HepG2 (cell line): ENCODE results near the gene TUBB3. TPM values are rescaled to one million over a fixed set of nuclear protein-coding genes. Genes with fewer than 3 reads are reported as not detected.

Source experiments
- AFF4 ChIP-seq: sonication (generic); formaldehyde crosslinking; IDR thresholded peaks from 2 replicates; pipeline ENCODE4 v1.4.0; 2020; ENCODE audit warnings: missing genetic modification reagents
- BRD4 ChIP-seq: sonication (generic); formaldehyde crosslinking; IDR thresholded peaks from 2 replicates; pipeline ENCODE4 v1.4.0; 2020; ENCODE audit warnings: missing genetic modification reagents
- ETV5 ChIP-seq: IDR thresholded peaks from 2 replicates; pipeline ENCODE4 v1.6.1; 2018; ENCODE audit warnings: missing biosample characterization, missing genetic modification reagents, inconsistent platforms, borderline replicate concordance
- GABPA ChIP-seq, 2 experiments: IDR thresholded peaks; 2 replicates each; pipeline ENCODE4 v1.6.1; 2011 to 2016; ENCODE audit warnings: low read depth in 2 of 2, low read length in 1 of 2, missing biosample characterization in 1 of 2, missing genetic modification characterization in 1 of 2
- KLF9 ChIP-seq: IDR thresholded peaks from 2 replicates; pipeline ENCODE4 v1.6.1; 2016; ENCODE audit warnings: low read depth
- MBD4 ChIP-seq: IDR thresholded peaks from 2 replicates; pipeline ENCODE4 v1.6.1; 2012; ENCODE audit warnings: low read length, inconsistent platforms, borderline replicate concordance
- NR2F6 ChIP-seq, 2 experiments: IDR thresholded peaks; 2 replicates each; pipeline ENCODE4 v1.6.1; 2016; ENCODE audit warnings: antibody characterized with exemption in 1 of 2, mild to moderate bottlenecking in 1 of 2
- POLR2G ChIP-seq: fragments of 200-400 bp; formaldehyde crosslinking; IDR thresholded peaks from 2 replicates; pipeline ENCODE4 v1.6.1; 2018; ENCODE audit warnings: mild to moderate bottlenecking, low read depth, low read length, moderate library complexity
- RARG ChIP-seq: sonication (generic); formaldehyde crosslinking; IDR thresholded peaks from 2 replicates; pipeline ENCODE4 v1.4.0; 2020; ENCODE audit warnings: low read depth, mild to moderate bottlenecking, missing genetic modification reagents
- RXRA ChIP-seq: sonication (generic); formaldehyde crosslinking; IDR thresholded peaks from 2 replicates; pipeline ENCODE4 v1.5.1; 2020; ENCODE audit warnings: missing genetic modification reagents
- TCF7L2 ChIP-seq: IDR thresholded peaks from 2 replicates; pipeline ENCODE4 v1.6.1; 2011; ENCODE audit warnings: mild to moderate bottlenecking, low read depth, low read length, moderate library complexity
- ZNF225 ChIP-seq: sonication (generic); formaldehyde crosslinking; IDR thresholded peaks from 2 replicates; pipeline ENCODE4 v1.4.0; 2020; ENCODE audit warnings: mild to moderate bottlenecking, missing genetic modification reagents
- ZNF230 ChIP-seq: sonication (generic); formaldehyde crosslinking; IDR thresholded peaks from 2 replicates; pipeline ENCODE4 v1.4.0; 2020; ENCODE audit warnings: mild to moderate bottlenecking, missing genetic modification reagents
- ZNF281 ChIP-seq: sonication (generic); formaldehyde crosslinking; IDR thresholded peaks from 2 replicates; pipeline ENCODE4 v1.4.0; 2020; ENCODE audit warnings: missing genetic modification reagents, borderline replicate concordance
- ZNF772 ChIP-seq: sonication (generic); formaldehyde crosslinking; IDR thresholded peaks from 2 replicates; pipeline ENCODE4 v1.5.0; 2020; ENCODE audit warnings: mild to moderate bottlenecking, missing genetic modification reagents
- polyA plus RNA-seq, 8 experiments: library from polyadenylated mRNA; depleted of rRNA in 3 of 8; stranded (reverse) in 7 of 8; unstranded in 1 of 8; fragments of >200 nt; fragmentation: Illumina TruSeq in 4 of 8; extraction: Trizol in 4 of 8; gene quantifications; 2 replicates each; pipeline versions ENCODE4 v1.2.1 to v1.2.3, GENCODE V29; 2011 to 2016; ENCODE audit warnings: low read depth in 4 of 8, missing spikeins in 1 of 8, mixed read lengths in 1 of 8; ENCODE audit not compliant: insufficient read depth in 1 of 8
- total RNA-seq, 5 experiments: library from RNA; depleted of rRNA; stranded (reverse); fragments of >200 nt; fragmentation: Illumina TruSeq; extraction: Trizol; gene quantifications; 2 replicates each; pipeline ENCODE4 v1.2.3, GENCODE V29; 2016; ENCODE audit warnings: low read depth in 1 of 5
- TF ChIP-seq, protein P1 (sequence below): sonication (generic); formaldehyde crosslinking; IDR thresholded peaks from 2 replicates; pipeline ENCODE4 v1.9.0; 2022; ENCODE audit warnings: low read depth, missing genetic modification reagents
- TF ChIP-seq, protein P2 (sequence below): sonication (generic); formaldehyde crosslinking; IDR thresholded peaks from 2 replicates; pipeline ENCODE4 v1.8.0; 2022; ENCODE audit warnings: mild to moderate bottlenecking, missing genetic modification reagents; ENCODE audit not compliant: insufficient replicate concordance

Gene TUBB3
- total and polyA plus RNA-seq, 2 of the 13 experiments (the other 11 are each of a cell fraction or from before 2014, with no cell fraction given) = 110 to 185 TPM

DNA sequence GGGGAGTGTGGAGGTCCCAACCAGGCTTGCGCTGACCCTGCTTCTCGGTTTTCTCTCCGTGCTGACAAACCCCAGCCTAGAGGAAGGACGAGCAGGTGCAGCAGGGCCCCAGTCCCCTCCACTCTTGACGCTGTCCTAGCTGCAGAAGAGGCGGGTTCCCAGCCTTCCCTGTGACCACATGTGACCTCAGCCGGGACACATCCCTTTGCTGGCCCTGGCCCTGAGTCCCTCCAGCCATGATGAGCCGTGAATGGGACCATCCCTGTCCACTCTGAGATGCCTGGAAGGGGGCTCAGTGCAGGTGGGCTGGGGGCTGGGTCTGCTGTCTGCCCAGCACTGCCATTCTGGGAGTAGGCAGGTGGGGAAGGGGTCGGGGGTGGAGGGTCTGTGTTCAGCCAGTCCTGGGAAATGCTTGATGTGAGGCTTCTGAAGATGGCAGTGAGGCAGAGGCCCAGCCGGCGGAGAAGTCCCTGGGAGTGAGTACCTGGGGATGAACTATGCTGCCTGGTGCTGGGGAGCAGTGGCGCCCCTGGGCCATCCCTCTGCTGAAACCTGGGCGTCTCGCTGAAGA, 1.9 kb upstream of the TUBB3 start (continued):
- TF ChIP-seq RARG (CRISPR knock-in tag) = no peak
- peak; percentile 24; the same call in 1 of the 2 replicates for TF ChIP-seq ZNF230 (CRISPR knock-in tag)
- no peak for TF ChIP-seq TCF7L2
- no peak for TF ChIP-seq POLR2G
- peak; percentile 17; the same call in 1 of the 2 replicates for TF ChIP-seq ZNF281
- TF ChIP-seq ETV5 = no peak
- TF ChIP-seq ZNF225 (CRISPR knock-in tag) = peak; percentile 76; the same call in 1 of the 2 replicates
- no peak for TF ChIP-seq GABPA (IDR thresholded peaks at IDR 0.05; ENCODE audit: low read depth, low read length)
- TF ChIP-seq GABPA (CRISPR knock-in tag; IDR thresholded peaks at IDR 0.05; ENCODE audit: low read depth) = no peak
- TF ChIP-seq, protein P1, sequence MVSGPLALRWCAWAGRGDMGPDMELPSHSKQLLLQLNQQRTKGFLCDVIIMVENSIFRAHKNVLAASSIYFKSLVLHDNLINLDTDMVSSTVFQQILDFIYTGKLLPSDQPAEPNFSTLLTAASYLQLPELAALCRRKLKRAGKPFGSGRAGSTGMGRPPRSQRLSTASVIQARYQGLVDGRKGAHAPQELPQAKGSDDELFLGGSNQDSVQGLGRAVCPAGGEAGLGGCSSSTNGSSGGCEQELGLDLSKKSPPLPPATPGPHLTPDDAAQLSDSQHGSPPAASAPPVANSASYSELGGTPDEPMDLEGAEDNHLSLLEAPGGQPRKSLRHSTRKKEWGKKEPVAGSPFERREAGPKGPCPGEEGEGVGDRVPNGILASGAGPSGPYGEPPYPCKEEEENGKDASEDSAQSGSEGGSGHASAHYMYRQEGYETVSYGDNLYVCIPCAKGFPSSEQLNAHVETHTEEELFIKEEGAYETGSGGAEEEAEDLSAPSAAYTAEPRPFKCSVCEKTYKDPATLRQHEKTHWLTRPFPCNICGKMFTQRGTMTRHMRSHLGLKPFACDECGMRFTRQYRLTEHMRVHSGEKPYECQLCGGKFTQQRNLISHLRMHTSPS = no peak
- peak; percentile 55; the same call in 1 of the 2 replicates for TF ChIP-seq RXRA (CRISPR knock-in tag)
- TF ChIP-seq BRD4 (CRISPR knock-in tag) = peak; percentile 31; the same call in 1 of the 2 replicates
- TF ChIP-seq NR2F6 (IDR thresholded peaks at IDR 0.05) = no peak; the same call in 1 of the 2 replicates
- 0 out of 2 replicates have a peak, but pooled peaks have one; percentile 20 for TF ChIP-seq NR2F6 (CRISPR knock-in tag; IDR thresholded peaks at IDR 0.05)
- TF ChIP-seq, protein P2, sequence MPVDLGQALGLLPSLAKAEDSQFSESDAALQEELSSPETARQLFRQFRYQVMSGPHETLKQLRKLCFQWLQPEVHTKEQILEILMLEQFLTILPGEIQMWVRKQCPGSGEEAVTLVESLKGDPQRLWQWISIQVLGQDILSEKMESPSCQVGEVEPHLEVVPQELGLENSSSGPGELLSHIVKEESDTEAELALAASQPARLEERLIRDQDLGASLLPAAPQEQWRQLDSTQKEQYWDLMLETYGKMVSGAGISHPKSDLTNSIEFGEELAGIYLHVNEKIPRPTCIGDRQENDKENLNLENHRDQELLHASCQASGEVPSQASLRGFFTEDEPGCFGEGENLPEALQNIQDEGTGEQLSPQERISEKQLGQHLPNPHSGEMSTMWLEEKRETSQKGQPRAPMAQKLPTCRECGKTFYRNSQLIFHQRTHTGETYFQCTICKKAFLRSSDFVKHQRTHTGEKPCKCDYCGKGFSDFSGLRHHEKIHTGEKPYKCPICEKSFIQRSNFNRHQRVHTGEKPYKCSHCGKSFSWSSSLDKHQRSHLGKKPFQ (CRISPR knock-in tag) = no peak
- TF ChIP-seq AFF4 (CRISPR knock-in tag) = no peak
- no peak for TF ChIP-seq MBD4
- no peak; the same call in 1 of the 2 replicates for TF ChIP-seq KLF9
- TF ChIP-seq ZNF772 (CRISPR knock-in tag) = peak; percentile 29; the same call in 1 of the 2 replicates
